Spleen (tissue), 11 donors: ENCODE data around the gene SLC16A3. TPM values are rescaled to one million over a fixed set of nuclear protein-coding genes. Genes with fewer than 3 reads are reported as not detected.

Source experiments
- DNase-seq: peaks from one replicate; pipeline ENCODE4 v3.0.0-alpha.2; 2020
- H3K27ac ChIP-seq, 8 donors: fragments of 200-600 bp; sonication (generic) in 7 of 8; 1 replicate in 4 of 8; 2 replicates in 4 of 8; pipeline versions ENCODE4 v1.5.0 to v1.8.0; 2016 to 2021; ENCODE audit warnings: inconsistent platforms in 4 of 8, mild to moderate bottlenecking in 4 of 8, moderate library complexity in 1 of 8
- H3K27me3 ChIP-seq, 7 donors: fragments of 200-600 bp; sonication (generic) in 6 of 7; replicated peaks in 1 of 7; 1 replicate in 4 of 7; 2 replicates in 3 of 7; pipeline versions ENCODE4 v1.5.0 to v1.8.0; 2016 to 2021; ENCODE audit warnings: inconsistent platforms in 3 of 7, mild to moderate bottlenecking in 1 of 7
- H3K36me3 ChIP-seq, 6 donors: fragments of 200-600 bp; sonication (generic) in 5 of 6; 1 replicate in 4 of 6; 2 replicates in 2 of 6; pipeline versions ENCODE4 v1.5.0 to v1.8.0; 2016 to 2021; ENCODE audit warnings: inconsistent platforms in 2 of 6
- H3K4me1 ChIP-seq, 6 donors: fragments of 200-600 bp; sonication (generic) in 5 of 6; 1 replicate in 3 of 6; 2 replicates in 3 of 6; pipeline versions ENCODE4 v1.5.0 to v1.8.0; 2016 to 2021; ENCODE audit warnings: inconsistent platforms in 3 of 6
- H3K4me3 ChIP-seq, 8 donors: fragments of 200-600 bp; sonication (generic) in 7 of 8; 1 replicate in 4 of 8; 2 replicates in 4 of 8; pipeline versions ENCODE4 v1.5.0 to v1.8.0; 2016 to 2021; ENCODE audit warnings: inconsistent platforms in 4 of 8, mild to moderate bottlenecking in 4 of 8, moderate library complexity in 2 of 8
- H3K9me3 ChIP-seq, 8 donors: fragments of 200-600 bp; sonication (generic) in 7 of 8; 1 replicate in 4 of 8; 2 replicates in 4 of 8; pipeline versions ENCODE4 v1.5.0 to v1.8.0; 2016 to 2021; ENCODE audit warnings: inconsistent platforms in 4 of 8
- POLR2A ChIP-seq, 3 donors: fragments of 450-650 bp; IDR thresholded peaks; one replicate each; pipeline ENCODE4 v1.5.1; 2017; ENCODE audit warnings: antibody characterized with exemption in 3 of 3, mild to moderate bottlenecking in 1 of 3
- POLR2AphosphoS5 ChIP-seq, 3 donors: sonication (generic); formaldehyde crosslinking; IDR thresholded peaks; one replicate each; pipeline ENCODE4 v1.5.1; 2017; ENCODE audit warnings: antibody characterized with exemption in 3 of 3
- WGBS, 5 donors: extraction: QIAGEN DNeasy Blood & Tissue Kit in 3 of 5; methylation state at CpG; one replicate each; pipeline versions ENCODE4 v1.1.5 to v1.1.7; 2013 to 2018; 5-methylcytosine and 5-hydroxymethylcytosine counted together
- intact Hi-C: fragments of 100-400 bp; cut with DNase I; formaldehyde crosslinking; loops from one replicate; pipeline ENCODE4 v1.15.0; 2023; ENCODE audit warnings: low total_unique reads
- polyA plus RNA-seq, 3 donors: library from polyadenylated mRNA; stranded (reverse); fragments of 200-250 nt; gene quantifications; one replicate each; pipeline ENCODE4 v1.2.1, GENCODE V29; 2013
- total RNA-seq, 7 donors: library from RNA; depleted of rRNA in 3 of 7; stranded (reverse); fragments of >200 nt in 3 of 7; fragmentation: NEBNext Ultra II Directional in 4 of 7; extraction: Animal tissue kit (Norgen Biotek cat#: 25700) in 4 of 7; gene quantifications; one replicate each; pipeline versions ENCODE4 v1.1.0 to v1.2.1, GENCODE V29; 2016 to 2021
- TF ChIP-seq, protein P1 (sequence below), 11 experiments: fragments of 200-600 bp in 7 of 11; fragments of 450-650 bp in 4 of 11; sonication (generic) in 4 of 11; IDR thresholded peaks in 8 of 11; conservative IDR thresholded peaks in 3 of 11; 1 replicate in 7 of 11; 2 replicates in 4 of 11; pipeline versions ENCODE4 v1.4.0 to v1.8.0; 2016 to 2021; ENCODE audit warnings: antibody characterized with exemption in 11 of 11, inconsistent platforms in 4 of 11, mild to moderate bottlenecking in 1 of 11
- donor health status: healthy with polysubstance abuse.
- donor health status: DM: no; HTN: no; CAD: no; lungs with moderate emphysema.
- donor health status: DM: no; HTN: no; CAD: no.
- donor health status: Bipolar disorder and iron deficiency.
- donor health status: healthy.
- donor health status: DM: no; HTN: no; CAD: no.
- donor health status: DM: yes; HTN: yes; CAD: no.

The SLC16A3 gene
- total and polyA plus RNA-seq, 10 donors: 11.1 to 185 (median 74.0) TPM

DNA sequence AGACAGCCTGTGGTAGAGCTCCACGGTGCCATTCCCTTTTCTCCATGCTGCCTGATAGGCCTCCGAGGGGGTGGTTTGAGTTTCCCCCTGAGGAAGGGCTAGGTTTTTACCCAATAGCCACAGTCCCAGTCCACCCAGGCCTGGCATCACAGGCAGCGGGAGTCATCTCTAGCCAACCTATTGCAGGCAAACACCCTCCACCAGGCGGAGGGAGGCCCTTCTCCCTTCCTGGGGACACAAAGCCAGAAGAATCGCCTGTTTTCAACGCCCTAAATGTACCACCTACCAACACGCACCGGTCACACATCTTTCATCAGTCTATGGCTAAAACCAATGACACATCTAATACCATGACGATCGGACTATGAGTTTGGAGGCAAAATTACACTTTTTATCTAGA, 37.3 kb downstream of the SLC16A3 start:
- Histone ChIP-seq H3K4me3 (no peak overlapping the region), H3K27me3 (no peaks in the 10 kb centered on the region), H3K27ac (peak overlapping the region in 4 of 8 donors; percentile 80 to 100 (median 99)), H3K9me3 (no peaks in the 10 kb centered on the region), H3K4me1 (peaks cover 42 to 95% (median 61%) of the 10 kb centered on the region in 6 donors), H3K36me3 (peaks cover 7 to 99% (median 68%) of the 10 kb centered on the region in 6 donors)
- intact Hi-C loops: no loop called here
- WGBS, 5 donors: 91 to 93% (median 92%) methylated on average over 10 of the region's 10 CpGs
- DNase-seq: no peak
- TF ChIP-seq POLR2A (IDR thresholded peaks at IDR 0.05): no peak
- TF ChIP-seq, protein P1, sequence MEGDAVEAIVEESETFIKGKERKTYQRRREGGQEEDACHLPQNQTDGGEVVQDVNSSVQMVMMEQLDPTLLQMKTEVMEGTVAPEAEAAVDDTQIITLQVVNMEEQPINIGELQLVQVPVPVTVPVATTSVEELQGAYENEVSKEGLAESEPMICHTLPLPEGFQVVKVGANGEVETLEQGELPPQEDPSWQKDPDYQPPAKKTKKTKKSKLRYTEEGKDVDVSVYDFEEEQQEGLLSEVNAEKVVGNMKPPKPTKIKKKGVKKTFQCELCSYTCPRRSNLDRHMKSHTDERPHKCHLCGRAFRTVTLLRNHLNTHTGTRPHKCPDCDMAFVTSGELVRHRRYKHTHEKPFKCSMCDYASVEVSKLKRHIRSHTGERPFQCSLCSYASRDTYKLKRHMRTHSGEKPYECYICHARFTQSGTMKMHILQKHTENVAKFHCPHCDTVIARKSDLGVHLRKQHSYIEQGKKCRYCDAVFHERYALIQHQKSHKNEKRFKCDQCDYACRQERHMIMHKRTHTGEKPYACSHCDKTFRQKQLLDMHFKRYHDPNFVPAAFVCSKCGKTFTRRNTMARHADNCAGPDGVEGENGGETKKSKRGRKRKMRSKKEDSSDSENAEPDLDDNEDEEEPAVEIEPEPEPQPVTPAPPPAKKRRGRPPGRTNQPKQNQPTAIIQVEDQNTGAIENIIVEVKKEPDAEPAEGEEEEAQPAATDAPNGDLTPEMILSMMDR (IDR thresholded peaks at IDR 0.05 in 8 of 11, conservative IDR thresholded peaks at IDR 0.05 in 3 of 11): no peak
- TF ChIP-seq POLR2AphosphoS5 (IDR thresholded peaks at IDR 0.05): no peak

DNA sequence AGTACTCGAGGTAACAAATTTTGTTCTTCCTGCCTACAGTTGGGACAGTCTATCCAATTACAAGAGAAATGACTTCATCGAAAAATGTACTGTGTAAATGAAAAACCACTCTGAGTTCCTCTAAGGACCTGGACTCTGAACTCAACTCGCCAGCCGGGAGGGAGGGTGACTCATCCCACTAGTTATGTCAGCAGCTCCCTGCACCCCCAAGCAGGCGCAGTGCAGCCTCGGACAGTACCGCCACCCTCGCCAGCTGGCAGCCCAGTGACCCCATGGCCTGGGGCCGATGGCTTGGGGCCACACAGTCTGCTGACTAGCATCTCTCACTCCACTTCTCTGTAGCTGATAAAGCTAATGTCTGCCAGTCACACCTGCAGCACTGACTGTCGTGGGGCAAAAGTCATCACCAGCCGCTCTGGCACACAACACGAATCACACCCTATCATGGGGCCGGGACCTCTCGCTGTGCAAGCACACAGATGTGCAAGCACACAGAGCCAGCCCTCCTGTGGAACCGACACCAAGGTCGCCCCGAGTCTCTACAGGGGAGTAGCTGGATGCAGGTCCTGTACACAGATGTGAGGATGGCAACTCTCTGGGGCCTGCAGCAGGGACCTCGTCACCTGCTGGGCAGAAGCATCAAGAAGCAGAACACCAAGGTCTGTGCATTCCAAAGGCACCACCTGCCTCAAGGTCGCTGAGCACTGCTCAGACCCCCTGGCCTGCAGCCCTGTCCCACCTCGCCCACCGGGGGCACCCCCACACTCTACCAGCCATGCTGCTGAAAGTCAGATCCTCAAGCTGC, 38.9 kb downstream of the SLC16A3 start:
- intact Hi-C loops: no loop called here
- peaks cover 7 to 93% (median 60%) of the 10 kb centered on the region in 6 donors for H3K36me3 ChIP-seq
- peaks cover 53 to 95% (median 69%) of the 10 kb centered on the region in 6 donors for H3K4me1 ChIP-seq
- H3K27me3 ChIP-seq: no peaks in the 10 kb centered on the region
- peak overlapping the region in 1 of 8 donors; percentile 45 for H3K4me3 ChIP-seq
- TF ChIP-seq POLR2AphosphoS5 (IDR thresholded peaks at IDR 0.05): peak; percentile 69 to 88 (median 74)
- TF ChIP-seq, protein P1 (IDR thresholded peaks at IDR 0.05 in 8 of 11, conservative IDR thresholded peaks at IDR 0.05 in 3 of 11): no peak
- TF ChIP-seq POLR2A (IDR thresholded peaks at IDR 0.05): no peak
- peak overlapping the region; percentile 24 to 100 (median 78) for H3K27ac ChIP-seq
- DNase-seq: peak; percentile 86
- H3K9me3 ChIP-seq: no peaks in the 10 kb centered on the region
- 36 to 65% (median 54%) methylated on average over 10 to 21 of the region's 21 CpGs for WGBS, 5 donors

DNA sequence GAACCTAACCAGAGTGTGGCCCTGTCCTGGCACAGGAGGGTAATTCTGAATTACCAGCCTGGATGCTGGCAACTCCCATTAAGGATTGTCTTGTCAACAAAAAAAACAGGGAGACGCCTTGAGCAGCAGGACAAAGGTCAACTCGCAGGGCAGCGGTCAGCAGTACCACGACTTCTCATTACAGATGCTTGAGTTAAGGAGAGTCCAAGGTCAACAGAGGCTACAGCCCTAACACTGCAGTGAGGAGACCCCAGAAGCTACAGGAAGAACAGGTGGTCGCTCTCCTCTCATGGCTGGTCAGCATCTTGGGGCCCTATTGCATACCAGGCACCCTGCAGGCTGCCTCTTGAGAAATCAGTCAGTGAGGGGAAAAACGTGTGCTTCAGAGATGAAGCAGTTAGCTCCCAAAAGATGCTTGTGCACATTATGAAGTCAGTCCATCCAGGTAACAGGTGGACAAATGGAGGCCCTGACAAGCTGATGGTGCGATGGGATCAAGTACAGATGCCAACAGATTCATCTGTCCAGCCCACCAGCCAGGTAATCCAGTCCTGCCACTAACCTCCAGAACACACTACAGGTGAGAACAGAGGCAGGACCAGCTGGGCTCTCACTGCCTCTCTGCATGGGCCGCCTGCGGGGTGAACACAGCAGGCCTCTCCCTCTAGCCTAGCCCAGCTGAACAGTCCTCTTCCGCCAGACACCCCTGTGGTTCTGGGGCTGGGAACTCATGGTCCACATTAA, 40.5 kb downstream of the SLC16A3 start:
- peaks cover 7 to 78% (median 46%) of the 10 kb centered on the region in 6 donors for H3K36me3 ChIP-seq
- WGBS, 5 donors: 72 to 77% (median 76%) methylated on average over 10 of the region's 10 CpGs
- H3K27me3 ChIP-seq: no peaks in the 10 kb centered on the region
- peak overlapping the region in 5 of 8 donors; percentile 0 to 100 (median 99) for H3K27ac ChIP-seq
- TF ChIP-seq, protein P1 (IDR thresholded peaks at IDR 0.05 in 8 of 11, conservative IDR thresholded peaks at IDR 0.05 in 3 of 11): no peak
- peak in 1 of 3 donors; percentile 2 for TF ChIP-seq POLR2AphosphoS5 (IDR thresholded peaks at IDR 0.05)
- peak overlapping the region in 1 of 8 donors; percentile 3 for H3K4me3 ChIP-seq
- H3K4me1 ChIP-seq: peaks cover 59 to 89% (median 75%) of the 10 kb centered on the region in 6 donors
- DNase-seq: peak; percentile 66
- intact Hi-C loops: no loop called here
- no peaks in the 10 kb centered on the region for H3K9me3 ChIP-seq
